Measurements from ENCODE around the gene KIAA1614.

The KIAA1614 gene

GRCh38 chr1:180912801-180913565, at the start of gene KIAA1614:
Gene KIAA1614, plus strand, starts transcription at chr1:180912897. Its CDS starts 347 bp downstream, at chr1:180913244.
- DNase-seq (ENCODE audit: low spot score) = no peak

- DNase-seq (ENCODE audit: low spot score) = peak; percentile 63
Observed at GRCh38 chr1:180863158-180863775, 49.4 kb upstream of the KIAA1614 start.

- DNase-seq (ENCODE audit: low spot score) = peak; percentile 71
Observed at GRCh38 chr1:180881806-180882509, 30.7 kb upstream of the KIAA1614 start.

- DNase-seq (ENCODE audit: low spot score) = no peak
Observed at GRCh38 chr1:180884588-180885300, 28.0 kb upstream of the KIAA1614 start.

GRCh38 chr1:180886338-180886737, 26.4 kb upstream of the KIAA1614 start:
- no peak for DNase-seq (ENCODE audit: low spot score)

- no peak for DNase-seq (ENCODE audit: low spot score)
Observed at GRCh38 chr1:180887841-180888240, 24.9 kb upstream of the KIAA1614 start.

GRCh38 chr1:180888870-180889269, 23.8 kb upstream of the KIAA1614 start:
- DNase-seq (ENCODE audit: low spot score) = no peak

- DNase-seq (ENCODE audit: low spot score) = no peak
Observed at GRCh38 chr1:180889325-180889724, 23.4 kb upstream of the KIAA1614 start.

GRCh38 chr1:180892272-180892671, 20.4 kb upstream of the KIAA1614 start:
- no peak for DNase-seq (ENCODE audit: low spot score)

GRCh38 chr1:180892675-180893074, 20.0 kb upstream of the KIAA1614 start:
- DNase-seq (ENCODE audit: low spot score) = no peak

- no peak for DNase-seq (ENCODE audit: low spot score)
Observed at GRCh38 chr1:180893614-180894013, 19.1 kb upstream of the KIAA1614 start.

- no peak for DNase-seq (ENCODE audit: low spot score)
Observed at GRCh38 chr1:180896161-180896560, 16.5 kb upstream of the KIAA1614 start.

GRCh38 chr1:180898441-180899219, 14.1 kb upstream of the KIAA1614 start:
- no peak for DNase-seq (ENCODE audit: low spot score)

- DNase-seq (ENCODE audit: low spot score) = no peak
Observed at GRCh38 chr1:180899262-180899661, 13.4 kb upstream of the KIAA1614 start.

GRCh38 chr1:180901076-180901990, 11.4 kb upstream of the KIAA1614 start:
- no peak for DNase-seq (ENCODE audit: low spot score)

GRCh38 chr1:180902541-180902940, 10.2 kb upstream of the KIAA1614 start:
- DNase-seq (ENCODE audit: low spot score) = no peak

- DNase-seq (ENCODE audit: low spot score) = no peak
Observed at GRCh38 chr1:180905927-180906326, 6.8 kb upstream of the KIAA1614 start.

- no peak for DNase-seq (ENCODE audit: low spot score)
Observed at GRCh38 chr1:180906511-180906910, 6.2 kb upstream of the KIAA1614 start.

- no peak for DNase-seq (ENCODE audit: low spot score)
Observed at GRCh38 chr1:180907313-180908055, 5.2 kb upstream of the KIAA1614 start.

Measured in COLO829 (cell line).